ENCODE results near the gene S100PBP.

- TF ChIP-seq POLR2AphosphoS5 (IDR thresholded peaks at IDR 0.05; ENCODE audit: low read depth, low read length) (no peak), SIN3A (IDR thresholded peaks at IDR 0.05; ENCODE audit: borderline replicate concordance, insufficient read depth, low read length) (no peak), TAF1 (IDR thresholded peaks at IDR 0.05; ENCODE audit: borderline replicate concordance, insufficient read depth, low read length) (no peak)
These were observed 12.8 kb downstream of the S100PBP start for GRCh38 chr1:32830092-32830852.
